GM18867 (cell line): Measurements from ENCODE around the gene TYROBP.
A peak's percentile ranks its signal among the peaks of the same experiment; 100 is the strongest.
"Not testable (repeated sequence)": the region's sequence is repeated elsewhere in the genome, so short reads cannot be mapped to it uniquely, and the experiment has no call there.

Experiments
- ATAC-seq: cut with Tn5 transposase; IDR thresholded peaks from one replicate; pipeline ENCODE4 v1.9.1; 2021; ENCODE audit warnings: mild to moderate bottlenecking, moderate library complexity; ENCODE audit not compliant: unreplicated experiment

TYROBP gene

GRCh38 chr19:35874392-35874930 is 33.6 kb downstream of the TYROBP start:
- no peak for ATAC-seq

DNA sequence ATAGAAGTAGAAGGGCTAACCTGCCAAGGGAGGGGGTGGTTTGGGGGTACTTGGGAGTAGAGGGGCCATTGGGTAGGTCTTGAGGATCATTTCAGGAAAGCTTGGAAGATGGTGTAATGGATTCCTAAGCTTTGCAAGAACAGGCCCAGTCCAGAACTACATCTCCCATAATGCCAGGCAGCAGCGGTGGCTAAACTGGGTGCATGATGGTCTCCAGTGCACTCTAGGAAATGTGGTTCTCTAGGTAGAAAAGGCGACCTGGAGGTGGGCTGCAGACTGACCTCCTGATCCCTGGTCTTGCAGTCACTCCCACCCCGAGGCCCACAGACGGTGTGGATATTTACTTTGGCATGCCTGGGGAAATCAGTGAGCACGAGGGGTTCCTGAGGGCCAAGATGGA is 35.9 kb downstream of the TYROBP start:
- no peak for ATAC-seq

- no peak for ATAC-seq
These were observed 36.5 kb downstream of the TYROBP start for GRCh38 chr19:35871611-35872010.

GRCh38 chr19:35870798-35871197 is 37.3 kb downstream of the TYROBP start:
- no peak for ATAC-seq

GRCh38 chr19:35870124-35870736 is 37.9 kb downstream of the TYROBP start:
- not testable (repeated sequence) for ATAC-seq

GRCh38 chr19:35869327-35870123 is 38.6 kb downstream of the TYROBP start:
- ATAC-seq: no peak

- ATAC-seq: no peak
These were observed 39.2 kb downstream of the TYROBP start for GRCh38 chr19:35868823-35869326.

- peak; percentile 53 for ATAC-seq
These were observed 39.8 kb downstream of the TYROBP start, which contains the start of gene APLP1 for GRCh38 chr19:35868172-35868822. APLP1 (plus strand) TSS chr19:35868574; CDS start chr19:35868637, 63 bp downstream.

- ATAC-seq: no peak
These were observed 45.1 kb downstream of the TYROBP start for GRCh38 chr19:35863018-35863417.

GRCh38 chr19:35862528-35862927 is 45.6 kb downstream of the TYROBP start:
- no peak for ATAC-seq

DNA sequence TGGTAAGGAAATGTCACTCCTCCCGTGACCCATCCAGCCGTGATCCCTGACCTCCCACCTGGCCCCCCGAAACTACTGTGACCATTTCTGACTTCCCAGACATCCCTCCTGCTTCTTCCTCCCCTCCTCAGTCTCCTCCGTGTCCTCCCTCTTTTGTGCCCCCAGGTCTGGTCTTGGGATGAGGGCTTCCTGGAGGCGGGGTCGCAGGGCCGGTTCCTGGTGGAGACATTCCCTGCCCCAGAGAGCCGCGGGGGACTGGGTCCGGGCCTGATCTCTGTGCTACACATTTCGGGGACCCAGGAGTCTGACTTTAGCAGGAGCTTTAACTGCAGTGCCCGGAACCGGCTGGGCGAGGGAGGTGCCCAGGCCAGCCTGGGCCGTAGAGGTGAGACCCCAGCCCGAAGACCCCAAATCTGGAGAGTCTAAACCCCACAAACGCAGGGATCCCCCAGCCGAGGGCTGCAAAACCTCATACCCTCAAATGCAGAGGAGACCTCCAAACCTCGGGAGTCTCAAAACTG is 46.4 kb downstream of the TYROBP start:
- ATAC-seq: no peak

DNA sequence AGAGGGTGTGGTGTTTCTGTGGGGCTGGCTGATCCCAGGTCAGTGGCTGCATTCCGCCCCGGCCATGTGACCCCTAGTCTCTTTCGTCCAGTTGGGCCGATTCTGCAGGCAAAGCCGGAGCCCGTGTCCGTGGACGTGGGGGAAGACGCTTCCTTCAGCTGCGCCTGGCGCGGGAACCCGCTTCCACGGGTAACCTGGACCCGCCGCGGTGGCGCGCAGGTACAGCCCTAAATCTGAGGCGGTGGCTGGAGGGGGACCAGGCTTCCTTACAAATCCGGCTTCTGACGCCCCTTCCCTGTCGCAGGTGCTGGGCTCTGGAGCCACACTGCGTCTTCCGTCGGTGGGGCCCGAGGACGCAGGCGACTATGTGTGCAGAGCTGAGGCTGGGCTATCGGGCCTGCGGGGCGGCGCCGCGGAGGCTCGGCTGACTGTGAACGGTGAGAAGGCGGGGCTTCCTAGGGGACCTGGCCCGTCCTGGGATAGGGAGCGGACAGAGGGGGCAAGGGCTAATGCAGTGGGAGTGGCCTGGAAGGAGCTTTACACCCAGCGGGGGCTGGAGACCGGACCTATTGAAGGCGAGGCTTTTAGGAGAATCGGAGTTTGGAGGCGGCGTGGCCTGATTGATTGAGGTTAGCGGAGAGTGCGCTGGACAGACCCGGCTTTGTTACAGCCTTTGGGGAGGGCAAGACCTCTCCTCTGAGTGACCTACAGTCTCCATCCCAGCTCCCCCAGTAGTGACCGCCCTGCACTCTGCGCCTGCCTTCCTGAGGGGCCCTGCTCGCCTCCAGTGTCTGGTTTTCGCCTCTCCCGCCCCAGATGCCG is 47.1 kb downstream of the TYROBP start:
- no peak for ATAC-seq

- no peak for ATAC-seq
These were observed 47.7 kb downstream of the TYROBP start for GRCh38 chr19:35860436-35860817.

GRCh38 chr19:35859414-35859813 is 48.7 kb downstream of the TYROBP start:
- ATAC-seq: no peak

- no peak for ATAC-seq
These were observed 49.8 kb downstream of the TYROBP start for GRCh38 chr19:35858311-35858710.

- ATAC-seq: no peak
These were observed 51.4 kb downstream of the TYROBP start, which contains the start of gene KIRREL2 for GRCh38 chr19:35856546-35857149. KIRREL2 (plus strand) TSS chr19:35856911; CDS start chr19:35857120, 209 bp downstream.
